ENCODE measurements around the gene CASS4.

The CASS4 gene

GRCh38 chr20:56371977-56372376 is 40.1 kb upstream of the CASS4 start:
- CTCF ChIA-PET, result interaction anchor here (0.9 to 1.3 kb wide), 3 partner anchors 11 to 19 kb away, joined by 3 to 4 read pairs (median 4); partner anchors contain the start of gene AURKA
- POLR2A ChIA-PET, result no interaction called here
- TF ChIP-seq CTCF (IDR thresholded peaks at IDR 0.05; ENCODE audit: control extremely low read depth, extremely low read depth, low read depth, missing control alignments), result no peak
- DNase-seq (ENCODE audit: extremely low spot score), result no peak

GRCh38 chr20:56372850-56373249 is 39.2 kb upstream of the CASS4 start:
- POLR2A ChIA-PET, result interaction anchor here (0.7 kb wide), 1 partner anchor 20 kb away, joined by 4 read pairs; the partner anchor contains the start of gene CSTF1
- DNase-seq (ENCODE audit: extremely low spot score), result no peak
- no peak for TF ChIP-seq CTCF (IDR thresholded peaks at IDR 0.05; ENCODE audit: control extremely low read depth, extremely low read depth, low read depth, missing control alignments)
- CTCF ChIA-PET, result interaction anchor here (0.9 to 1.3 kb wide), 3 partner anchors 12 to 19 kb away, joined by 3 to 4 read pairs (median 4); partner anchors contain the start of gene AURKA

GRCh38 chr20:56373942-56374341 is 38.1 kb upstream of the CASS4 start:
- no peak for TF ChIP-seq CTCF (IDR thresholded peaks at IDR 0.05; ENCODE audit: control extremely low read depth, extremely low read depth, low read depth, missing control alignments)
- POLR2A ChIA-PET, result no interaction called here
- DNase-seq (ENCODE audit: extremely low spot score), result no peak
- CTCF ChIA-PET, result interaction anchor here (1.0 to 2.2 kb wide), 2 partner anchors 13 to 24 kb away, joined by 3 to 8 read pairs; no protein-coding TSS in a partner anchor

- TF ChIP-seq CTCF (IDR thresholded peaks at IDR 0.05; ENCODE audit: control extremely low read depth, extremely low read depth, low read depth, missing control alignments), result no peak
- DNase-seq (ENCODE audit: extremely low spot score), result no peak
- ChIA-PET CTCF (interaction anchor here (1.2 to 1.4 kb wide), 2 partner anchors 10 to 15 kb away, joined by 3 to 5 read pairs; partner anchors contain the start of genes AURKA and CSTF1), POLR2A (no interaction called here)
Observed at GRCh38 chr20:56376331-56376730, 35.7 kb upstream of the CASS4 start.

- POLR2A ChIA-PET, result no interaction called here
Observed at GRCh38 chr20:56378386-56378785, 33.7 kb upstream of the CASS4 start.

GRCh38 chr20:56380375-56380774 is 31.7 kb upstream of the CASS4 start:
- no peak for DNase-seq (ENCODE audit: extremely low spot score)
- POLR2A ChIA-PET, result interaction anchor here (0.6 kb wide), 1 partner anchor 11 kb away, joined by 3 read pairs; the partner anchor contains the start of gene AURKA
- CTCF ChIA-PET, result interaction anchor here (1.0 to 1.4 kb wide), 2 partner anchors 20 to 28 kb away, joined by 3 read pairs; no protein-coding TSS in a partner anchor
- TF ChIP-seq CTCF (IDR thresholded peaks at IDR 0.05; ENCODE audit: control extremely low read depth, extremely low read depth, low read depth, missing control alignments), result no peak

More at GRCh38 chr20:56378386-56378785, 33.7 kb upstream of the CASS4 start:
- no peak for DNase-seq (ENCODE audit: extremely low spot score)
- TF ChIP-seq CTCF (IDR thresholded peaks at IDR 0.05; ENCODE audit: control extremely low read depth, extremely low read depth, low read depth, missing control alignments), result no peak
- CTCF ChIA-PET, result interaction anchor here (1.0 to 1.6 kb wide), 2 partner anchors 9 to 172 kb away, joined by 3 read pairs; no protein-coding TSS in a partner anchor

All from GM10248 (cell line).